Ishikawa (cell line): Measurements from ENCODE around the gene KIF19.

ENCODE experiments used
- CEBPB ChIP-seq: IDR thresholded peaks from 2 replicates; pipeline ENCODE4 v1.6.1; 2012
- CREB1 ChIP-seq: IDR thresholded peaks from 2 replicates; pipeline ENCODE4 v1.6.1; 2012; ENCODE audit warnings: low read depth
- EGR1 ChIP-seq: IDR thresholded peaks from 2 replicates; pipeline ENCODE4 v1.6.1; 2012
- EP300 ChIP-seq: IDR thresholded peaks from 2 replicates; pipeline ENCODE4 v1.6.1; 2012; ENCODE audit warnings: borderline replicate concordance
- FOXM1 ChIP-seq: IDR thresholded peaks from 2 replicates; pipeline ENCODE4 v1.6.1; 2012; ENCODE audit warnings: low read depth, borderline replicate concordance
- NFIC ChIP-seq: IDR thresholded peaks from 2 replicates; pipeline ENCODE4 v1.6.1; 2012
- RAD21 ChIP-seq: IDR thresholded peaks from 2 replicates; pipeline ENCODE4 v1.6.1; 2012; ENCODE audit warnings: low read depth
- REST ChIP-seq: IDR thresholded peaks from 2 replicates; pipeline ENCODE4 v1.6.1; 2012; ENCODE audit warnings: low read depth, mild to moderate bottlenecking
- TAF1 ChIP-seq: IDR thresholded peaks from 2 replicates; pipeline ENCODE4 v1.6.1; 2012; ENCODE audit warnings: low read depth, mild to moderate bottlenecking
- TCF12 ChIP-seq: IDR thresholded peaks from 2 replicates; pipeline ENCODE4 v1.6.1; 2012; ENCODE audit warnings: low read depth
- TEAD4 ChIP-seq: IDR thresholded peaks from 2 replicates; pipeline ENCODE4 v1.6.1; 2012
- YY1 ChIP-seq: IDR thresholded peaks from 2 replicates; pipeline ENCODE4 v1.6.1; 2012; ENCODE audit warnings: low read depth
- ZBTB7A ChIP-seq: IDR thresholded peaks from 2 replicates; pipeline ENCODE4 v1.6.1; 2012; ENCODE audit warnings: low read depth
- TF ChIP-seq, protein P1 (sequence below): IDR thresholded peaks from 2 replicates; pipeline ENCODE4 v1.6.1; 2012
- TF ChIP-seq, protein P2 (sequence below): IDR thresholded peaks from 2 replicates; pipeline ENCODE4 v1.6.1; 2012

KIF19 gene

GRCh38 chr17:74290340-74290739, 35.7 kb upstream of the KIF19 start:
- TF ChIP-seq CEBPB (no peak), TEAD4 (no peak), FOXM1 (no peak), NFIC (no peak), TAF1 (no peak), EGR1 (no peak), ZBTB7A (no peak), TCF12 (no peak), YY1 (no peak), EP300 (no peak), RAD21 (no peak), REST (no peak), CREB1 (no peak)
- TF ChIP-seq, protein P1, sequence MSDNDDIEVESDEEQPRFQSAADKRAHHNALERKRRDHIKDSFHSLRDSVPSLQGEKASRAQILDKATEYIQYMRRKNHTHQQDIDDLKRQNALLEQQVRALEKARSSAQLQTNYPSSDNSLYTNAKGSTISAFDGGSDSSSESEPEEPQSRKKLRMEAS: no peak
- TF ChIP-seq, protein P2, sequence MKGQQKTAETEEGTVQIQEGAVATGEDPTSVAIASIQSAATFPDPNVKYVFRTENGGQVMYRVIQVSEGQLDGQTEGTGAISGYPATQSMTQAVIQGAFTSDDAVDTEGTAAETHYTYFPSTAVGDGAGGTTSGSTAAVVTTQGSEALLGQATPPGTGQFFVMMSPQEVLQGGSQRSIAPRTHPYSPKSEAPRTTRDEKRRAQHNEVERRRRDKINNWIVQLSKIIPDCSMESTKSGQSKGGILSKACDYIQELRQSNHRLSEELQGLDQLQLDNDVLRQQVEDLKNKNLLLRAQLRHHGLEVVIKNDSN: no peak

- TF ChIP-seq, protein P1: no peak
- TF ChIP-seq YY1: no peak
- no peak for TF ChIP-seq REST
- TF ChIP-seq EP300: no peak
- no peak for TF ChIP-seq TCF12
- TF ChIP-seq NFIC: no peak
- TF ChIP-seq ZBTB7A: no peak
- TF ChIP-seq RAD21: no peak
- no peak for TF ChIP-seq CEBPB
- no peak for TF ChIP-seq FOXM1
- TF ChIP-seq, protein P2: no peak
- TF ChIP-seq TAF1: no peak
- no peak for TF ChIP-seq EGR1
- TF ChIP-seq TEAD4: no peak
- no peak for TF ChIP-seq CREB1
These were observed 33.5 kb upstream of the KIF19 start for GRCh38 chr17:74292495-74292894.

- no peak for TF ChIP-seq EGR1
These were observed 30.1 kb upstream of the KIF19 start for GRCh38 chr17:74295625-74296547.

DNA sequence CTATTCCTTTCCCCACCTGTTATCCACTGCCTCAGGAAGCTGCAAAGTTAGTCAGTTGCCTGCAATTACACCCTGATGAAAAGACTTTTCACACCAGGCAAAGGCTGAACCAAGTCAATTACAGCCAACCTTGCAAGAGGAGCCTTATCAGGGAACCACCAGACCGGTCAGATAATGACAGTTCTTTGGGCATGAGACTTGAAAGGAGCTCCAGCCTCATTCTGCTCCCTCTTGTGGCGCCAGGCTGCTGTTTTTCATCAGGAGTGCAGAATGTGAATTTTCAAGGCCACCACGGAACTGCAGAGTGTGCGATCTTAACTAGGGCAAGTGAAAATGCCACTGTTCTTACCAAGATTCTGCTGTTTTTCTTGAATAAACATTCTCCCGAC, 29.5 kb upstream of the KIF19 start:
- TF ChIP-seq CEBPB (no peak), RAD21 (0 out of 2 replicates have a peak, but pooled peaks have one; percentile 2)

- TF ChIP-seq, protein P1: no peak
- TF ChIP-seq REST (no peak), YY1 (no peak), TAF1 (no peak), RAD21 (no peak), ZBTB7A (no peak), TEAD4 (no peak), FOXM1 (no peak), CREB1 (no peak), EGR1 (no peak), CEBPB (no peak), EP300 (no peak), TCF12 (no peak), NFIC (no peak)
- TF ChIP-seq, protein P2: no peak
These were observed 28.1 kb upstream of the KIF19 start for GRCh38 chr17:74297941-74298340.
